Frontal cortex (tissue), 4 donors: ENCODE results near the gene GFRA4. TPM values are rescaled to one million over a fixed set of nuclear protein-coding genes. Genes with fewer than 3 reads are reported as not detected.

Experiments used
- DNase-seq, 2 donors: peaks; one replicate each; pipeline ENCODE4 v3.0.0; 2012; ENCODE audit warnings: low spot score in 2 of 2
- FAIRE-seq: peaks from 2 replicates; lab custom pipeline; 2012; peaks lifted over from hg19 to GRCh38; lab: Jason Lieb, UNC
- total RNA-seq: library from RNA; depleted of rRNA; stranded (reverse); fragments of >200 nt; gene quantifications from one replicate; pipeline ENCODE4 v1.2.3, GENCODE V29; 2014
- donor health status: control.
- donor health status: control.
- donor health status: control.

GFRA4 gene
- total RNA-seq, result not detected

DNA sequence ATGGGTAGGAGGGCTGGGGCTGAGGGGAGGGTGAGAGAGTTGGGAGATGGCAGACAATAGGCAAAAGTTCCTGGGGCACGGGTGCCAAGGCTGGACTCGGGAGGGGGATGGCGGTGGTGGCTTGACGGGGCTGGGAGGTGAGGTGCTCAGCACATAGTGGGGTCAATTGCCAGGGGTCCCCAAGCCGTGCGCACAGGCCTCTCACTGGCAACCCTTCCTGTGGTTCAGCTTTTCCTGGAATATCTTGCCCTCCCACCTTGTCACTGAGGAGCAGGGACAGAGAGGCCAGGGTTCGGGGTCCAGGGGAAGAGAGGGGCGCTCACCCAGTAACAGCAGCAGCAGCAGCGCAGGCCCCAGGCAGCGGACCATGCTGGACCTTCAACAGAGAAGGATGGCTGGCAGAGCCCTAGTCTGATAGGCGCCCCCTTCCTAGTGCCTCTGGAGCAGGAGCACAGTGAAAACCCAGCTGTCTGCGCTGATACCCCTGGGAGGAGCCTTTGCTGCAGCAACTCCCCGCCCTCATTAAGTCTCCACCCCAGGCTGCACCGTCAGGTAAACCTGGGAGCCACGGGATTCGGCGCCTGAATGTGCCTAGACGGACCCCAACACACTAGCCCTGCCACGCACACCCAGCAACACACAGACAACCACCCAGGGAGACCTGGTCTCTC is at the start of gene GFRA4:
TSS of gene GFRA4 (minus strand) at position 369 of the 671 bp plus-strand sequence. CDS start at position 369, 0 bp downstream.
- FAIRE-seq, result no peak
- no peak for DNase-seq

DNA sequence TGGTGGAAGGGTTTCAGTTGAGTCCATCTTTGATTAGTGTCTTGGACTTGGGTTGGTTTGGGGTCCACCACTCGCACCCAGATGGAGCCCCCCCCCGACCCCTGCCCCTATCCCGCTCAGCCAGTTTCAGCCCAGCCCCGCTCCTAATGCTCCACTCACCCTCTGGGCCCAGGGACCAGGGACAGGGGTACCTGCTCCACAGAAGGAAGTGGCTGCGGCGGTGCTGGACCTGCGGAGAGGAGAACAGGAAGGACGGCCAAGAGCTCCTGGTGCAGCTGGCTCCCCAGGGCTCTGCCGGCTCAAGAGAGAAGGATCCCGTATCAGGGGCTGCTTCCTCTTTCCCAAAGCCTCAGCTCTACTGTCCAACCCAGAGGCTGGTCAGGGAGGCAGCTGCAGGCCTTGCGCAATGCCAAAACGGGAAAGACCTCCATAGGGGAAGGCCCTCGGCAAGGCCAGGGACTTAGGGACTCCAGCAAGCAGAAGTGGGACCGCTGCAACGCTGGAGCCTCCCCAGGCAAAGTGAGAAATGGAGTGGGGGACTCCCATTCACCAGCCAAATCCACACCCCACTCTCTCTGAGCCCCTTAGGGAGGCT is 49.2 kb upstream of the GFRA4 start, which contains the start of gene SIGLEC1:
TSS of gene SIGLEC1 (minus strand) at position 322 of the 595 bp plus-strand sequence. CDS start 5,472 bp downstream, outside the sequence.
- FAIRE-seq (no peak), DNase-seq (no peak)

- DNase-seq, result no peak
- FAIRE-seq, result no peak
Measured at GRCh38 chr20:3711484-3711941, 48.3 kb upstream of the GFRA4 start.

- FAIRE-seq (no peak), DNase-seq (peak; percentile 73 to 89)
Measured at GRCh38 chr20:3710703-3711483, 47.7 kb upstream of the GFRA4 start.

DNA sequence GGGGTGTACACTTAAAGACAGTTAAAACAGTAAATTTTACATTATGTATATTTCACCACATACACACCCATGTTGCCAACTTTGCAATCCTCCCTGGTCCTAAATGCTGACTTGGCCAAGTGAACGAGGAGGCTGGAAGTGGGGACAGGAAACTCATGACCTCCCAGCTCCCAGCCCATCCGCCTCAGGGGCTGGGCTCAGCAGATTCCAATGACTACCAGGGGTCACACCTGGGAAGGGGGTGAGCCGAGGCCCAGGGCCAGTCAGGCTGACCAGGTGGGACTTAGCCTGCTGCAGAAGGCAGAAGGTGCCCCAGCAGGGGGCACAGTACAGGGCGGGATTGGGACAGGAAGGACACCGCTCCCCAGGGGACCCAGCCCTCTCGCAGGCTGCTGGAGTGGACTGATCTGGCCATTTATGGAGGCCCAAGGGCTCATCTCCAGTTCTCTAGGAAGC is 46.8 kb upstream of the GFRA4 start:
- no peak for FAIRE-seq

GRCh38 chr20:3707508-3707899 is 44.3 kb upstream of the GFRA4 start:
- FAIRE-seq, result no peak

More for the DNA sequence above, 46.8 kb upstream of the GFRA4 start:
- DNase-seq, result no peak

DNA sequence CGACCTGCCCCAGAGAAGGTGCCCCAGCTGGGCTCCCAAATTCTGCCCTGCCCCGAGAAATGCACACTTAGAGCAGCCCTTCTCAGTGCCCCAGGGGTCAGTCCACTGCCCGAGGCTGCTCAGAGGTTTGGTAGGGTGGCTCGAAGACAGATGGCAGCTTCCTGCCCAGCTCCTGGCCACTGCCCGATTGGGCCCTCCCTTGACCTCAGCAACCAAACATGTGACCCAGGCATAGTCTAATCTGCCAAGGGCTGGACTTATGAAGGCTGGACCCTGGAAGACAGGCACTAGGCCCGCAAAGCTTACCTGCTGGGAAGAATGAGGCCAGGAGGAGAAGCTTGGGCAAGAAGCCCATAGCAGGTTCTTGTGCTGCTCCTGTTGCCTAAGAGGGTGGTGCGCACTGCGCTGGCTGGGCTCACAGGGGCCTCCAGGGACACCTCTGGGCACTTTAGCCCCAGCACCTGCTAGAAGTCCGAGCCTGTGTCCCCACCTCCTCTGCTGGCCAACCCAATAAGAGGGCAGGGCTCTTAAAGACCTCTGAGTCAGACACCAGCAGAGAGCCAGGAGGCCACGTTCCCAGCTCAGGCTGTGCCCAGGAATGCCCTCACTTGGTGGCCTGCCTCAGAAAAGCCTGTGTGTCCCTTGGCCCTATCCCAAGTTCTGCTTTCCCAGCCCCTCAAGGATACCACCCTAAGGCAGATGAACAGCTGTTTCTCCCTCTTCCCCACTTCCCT is 43.7 kb upstream of the GFRA4 start:
- no peak for FAIRE-seq
- DNase-seq, result no peak

More at GRCh38 chr20:3707508-3707899, 44.3 kb upstream of the GFRA4 start:
- no peak for DNase-seq

DNA sequence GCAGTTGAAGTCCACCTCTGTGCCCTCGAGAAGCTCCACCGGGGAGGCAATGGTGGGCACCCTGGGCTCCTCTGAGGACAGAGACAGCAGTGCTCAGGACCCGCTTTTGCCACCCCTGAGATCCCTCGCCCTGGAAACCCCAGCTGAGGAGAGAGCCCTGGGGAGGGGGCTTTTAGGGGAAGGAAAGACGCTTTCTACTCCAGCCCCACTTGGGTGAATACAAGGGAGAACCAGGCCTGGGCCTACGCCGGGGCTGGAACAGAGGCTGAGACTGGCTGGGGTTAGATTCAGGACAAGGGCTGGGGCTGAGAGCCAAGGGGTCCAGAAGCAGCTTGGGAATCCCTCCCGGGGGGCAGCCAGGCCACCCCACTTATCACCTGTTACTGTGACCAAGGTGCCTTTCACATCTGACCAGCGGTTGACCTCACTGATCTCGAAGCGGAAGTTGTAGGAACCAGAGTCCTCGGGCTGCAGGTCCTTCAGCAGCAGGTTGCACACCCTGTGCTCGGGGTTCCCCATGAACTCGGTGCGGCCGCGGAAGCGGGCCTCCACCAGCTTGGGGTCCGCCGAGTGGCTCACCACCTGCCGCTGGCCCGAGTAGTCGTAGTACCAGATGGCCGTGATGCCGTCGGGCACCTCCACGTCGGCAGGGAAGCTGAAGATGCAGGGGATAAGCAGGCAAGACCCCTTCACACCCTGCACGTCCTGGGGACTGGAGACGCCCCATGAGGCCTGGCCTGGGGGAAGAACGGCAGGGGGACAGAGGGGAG is 43.0 kb upstream of the GFRA4 start:
- FAIRE-seq, result no peak
- DNase-seq, result no peak

GRCh38 chr20:3705491-3705969 is 42.3 kb upstream of the GFRA4 start:
- no peak for FAIRE-seq
- DNase-seq, result no peak

GRCh38 chr20:3704087-3704486 is 40.9 kb upstream of the GFRA4 start:
- no peak for FAIRE-seq
- no peak for DNase-seq

GRCh38 chr20:3702611-3703391 is 39.6 kb upstream of the GFRA4 start:
- FAIRE-seq (no peak), DNase-seq (no peak)

DNA sequence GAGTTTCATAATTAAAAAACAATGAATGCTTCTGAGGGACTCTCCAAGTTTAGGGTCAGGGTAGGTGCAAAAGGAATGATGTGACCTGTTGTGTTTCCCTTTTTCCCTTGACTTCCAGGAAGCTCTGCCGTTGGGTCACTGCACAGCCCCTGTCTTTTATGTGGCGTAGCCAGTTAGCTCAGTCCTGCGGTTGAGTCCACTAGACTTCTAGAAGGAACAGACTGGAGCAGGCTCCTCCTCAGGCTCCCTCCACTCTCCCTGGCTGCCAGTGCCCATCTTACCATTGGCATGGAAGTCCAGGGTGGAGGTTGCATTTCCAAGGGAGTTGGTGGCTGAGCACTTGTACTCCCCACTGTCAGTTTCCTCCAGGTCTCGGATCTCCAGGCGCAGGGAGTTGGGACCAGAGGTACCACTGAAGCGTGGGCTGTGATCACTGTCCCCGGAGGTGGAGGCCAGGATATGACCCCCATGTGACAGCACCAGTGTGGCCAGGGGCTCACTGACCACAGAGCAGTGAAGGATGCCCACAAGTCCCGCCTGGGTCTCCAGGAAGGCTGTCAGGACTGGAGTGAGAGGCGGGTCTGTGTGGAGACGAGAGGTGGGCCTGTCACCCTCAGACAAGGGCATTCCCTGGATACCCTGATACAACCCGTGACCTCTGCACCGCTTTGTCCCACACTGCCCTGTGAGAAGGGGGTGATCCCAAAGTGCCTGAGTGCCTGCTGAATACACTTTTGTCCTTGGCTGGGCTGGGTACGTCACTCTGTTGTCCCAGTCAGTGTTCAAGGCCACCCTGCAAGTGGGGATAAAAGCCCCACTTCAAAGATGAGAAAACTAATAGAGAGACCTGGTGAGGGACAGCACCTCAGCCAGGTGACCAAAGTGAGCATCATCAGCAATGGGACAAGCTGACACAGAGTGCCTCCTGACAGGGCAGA is 38.1 kb upstream of the GFRA4 start:
- FAIRE-seq (no peak), DNase-seq (no peak)

DNA sequence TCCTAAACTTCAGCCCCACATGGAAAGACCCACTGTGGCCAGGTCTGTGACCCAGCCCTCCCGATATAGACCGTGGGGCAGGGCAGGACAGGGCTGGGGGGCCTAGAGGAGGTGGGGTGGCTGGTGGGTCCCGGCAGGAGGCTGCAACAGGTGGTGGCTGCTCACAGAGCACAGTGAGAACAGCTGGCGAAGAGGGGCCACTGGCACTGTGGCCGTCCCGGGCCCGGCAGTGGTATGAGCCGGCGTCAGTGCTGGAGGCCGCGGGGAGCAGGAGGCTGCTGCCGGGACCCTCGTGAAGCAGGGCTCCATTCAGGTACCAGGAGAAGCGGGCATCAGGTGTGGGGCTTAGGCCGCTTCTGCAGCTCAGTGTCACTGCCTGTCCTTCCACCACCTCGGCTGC is 35.8 kb upstream of the GFRA4 start:
- FAIRE-seq (no peak), DNase-seq (no peak)

- no peak for DNase-seq
- FAIRE-seq, result no peak
Measured at GRCh38 chr20:3698591-3699001, 35.4 kb upstream of the GFRA4 start.

- FAIRE-seq (no peak), DNase-seq (no peak)
Measured at GRCh38 chr20:3697588-3698305, 34.5 kb upstream of the GFRA4 start.

- FAIRE-seq, result no peak
- DNase-seq, result no peak
Measured at GRCh38 chr20:3696745-3697587, 33.8 kb upstream of the GFRA4 start.
